ENCODE data around the gene ADGRG2.
A peak's percentile ranks its signal among the peaks of the same experiment; 100 is the strongest.

- TF ChIP-seq CTCF (conservative IDR thresholded peaks at IDR 0.05; ENCODE audit: low read depth, low read length) = peak; percentile 62
- no peak for TF ChIP-seq EZH2 (IDR thresholded peaks at IDR 0.05; ENCODE audit: low read length, unreplicated experiment)
- TF ChIP-seq EZH2phosphoT487 (IDR thresholded peaks at IDR 0.05; ENCODE audit: borderline replicate concordance, low read length) = no peak
These were observed 116.4 kb downstream of the ADGRG2 start for GRCh38 chrX:19005909-19006308.
